Colon (tissue), 2 donors: Measurements from ENCODE around the gene GLIS2.

Experiments
- FAIRE-seq: peaks from 2 replicates; lab custom pipeline; 2012; peaks lifted over from hg19 to GRCh38; lab: Jason Lieb, UNC
- donor health status: control.
- donor health status: control.

Gene GLIS2

DNA sequence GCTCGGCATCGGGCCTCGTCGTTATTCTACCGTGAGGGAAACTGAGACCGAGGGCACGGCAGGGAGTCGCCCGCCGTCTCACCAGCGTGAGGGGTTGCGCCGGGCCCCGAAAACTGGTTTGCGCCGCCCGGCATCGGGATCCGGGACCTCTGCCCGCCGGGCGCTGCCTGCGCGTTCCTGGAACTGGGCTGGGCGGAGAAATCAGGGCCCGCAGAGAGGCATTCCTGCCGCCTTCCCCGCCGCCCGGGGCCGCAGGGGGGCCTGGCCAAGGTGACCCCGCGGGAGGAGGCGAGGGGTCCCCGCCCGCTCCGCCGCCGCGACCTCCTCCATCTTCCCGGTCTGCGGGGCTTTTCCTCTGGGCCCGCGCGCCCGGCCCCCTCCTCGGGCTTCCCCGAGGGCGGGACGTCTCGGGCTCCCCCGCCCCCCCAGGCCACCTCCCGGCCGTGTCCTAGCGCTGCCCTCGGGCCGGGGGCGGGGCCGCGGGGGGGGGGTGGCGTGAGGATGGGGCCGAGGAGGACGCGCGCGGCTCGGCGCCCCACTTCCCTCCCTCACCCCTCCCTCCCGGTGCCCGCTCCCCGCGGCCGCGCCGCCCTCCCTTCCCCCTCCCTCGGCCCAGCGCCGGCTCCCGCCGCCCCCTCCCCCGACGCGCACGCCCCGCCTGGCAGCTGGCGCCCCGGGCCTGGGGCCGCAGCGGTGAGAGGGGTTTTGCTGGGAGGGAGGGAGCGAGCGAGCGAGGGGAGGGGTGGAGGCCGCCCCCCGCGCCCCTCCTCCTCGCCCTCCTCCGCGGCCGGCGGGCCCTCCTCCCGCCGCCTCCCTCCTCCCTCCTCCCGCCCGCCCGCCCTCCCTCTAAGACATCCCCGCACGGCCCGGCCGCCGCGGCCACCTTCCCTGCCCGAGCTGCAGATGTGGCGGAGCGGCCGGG, at the start of gene GLIS2:
TSS of gene GLIS2 (plus strand) at position 882 of the 922 bp plus-strand sequence. CDS start 16,214 bp downstream, outside the sequence.
- FAIRE-seq = no peak

DNA sequence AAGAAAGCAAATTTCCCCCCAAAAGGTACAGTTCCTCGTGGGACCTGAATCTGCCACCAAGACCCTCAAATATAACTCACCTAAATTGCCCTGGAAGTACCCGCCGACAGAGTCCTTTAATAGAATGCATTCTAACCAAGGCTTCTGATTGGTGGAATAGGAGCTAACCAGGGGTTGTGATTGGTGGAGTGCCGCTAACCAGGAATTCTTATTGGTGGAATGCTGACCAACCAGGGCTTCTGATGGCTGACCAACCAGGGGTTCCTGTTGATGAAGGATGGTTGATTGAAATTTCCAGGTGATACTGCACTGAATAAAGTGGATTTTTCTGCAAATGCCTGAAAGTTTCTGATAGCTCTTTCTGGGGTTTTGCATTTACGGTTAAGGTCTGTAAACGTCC, 49.5 kb upstream of the GLIS2 start:
- FAIRE-seq = no peak

DNA sequence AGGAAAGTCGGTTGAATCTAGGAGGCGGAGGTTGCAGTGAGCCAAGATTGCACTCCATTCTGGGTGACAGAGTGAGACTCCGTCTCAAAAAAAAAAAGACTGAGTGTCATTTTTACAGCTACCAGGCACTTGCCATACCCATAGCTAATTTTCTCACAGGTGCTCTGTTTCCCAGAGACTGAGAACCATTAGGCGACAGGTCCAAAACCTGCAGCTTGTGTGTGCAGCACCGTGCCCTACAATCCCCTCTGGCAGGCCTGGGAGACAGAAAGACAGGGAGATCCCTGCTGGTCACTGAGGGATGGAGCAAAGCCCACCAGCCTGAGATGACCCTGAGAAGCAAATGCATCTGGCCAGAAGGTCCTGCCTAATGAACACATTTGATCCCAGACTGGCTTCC, 45.8 kb upstream of the GLIS2 start:
- FAIRE-seq = no peak

DNA sequence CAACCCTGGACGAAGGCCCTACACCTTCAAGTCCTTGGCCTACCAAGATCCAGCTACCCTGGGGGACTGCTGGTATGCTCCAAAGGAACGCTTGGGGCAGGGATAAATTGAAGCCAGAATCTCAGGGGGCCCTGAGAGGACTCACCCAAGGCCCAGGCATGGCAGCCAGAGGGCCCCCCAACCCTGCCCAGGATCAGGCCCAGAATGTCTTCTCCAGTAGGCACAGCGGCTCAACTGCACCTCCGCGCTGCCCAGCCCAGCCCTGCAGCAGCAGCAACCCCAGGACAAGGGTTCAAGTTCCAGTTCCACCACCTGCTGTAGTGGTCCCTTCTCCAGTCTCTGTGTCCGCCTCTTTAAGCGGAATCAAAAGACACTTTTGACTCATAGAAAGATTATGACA, 45.3 kb upstream of the GLIS2 start:
- no peak for FAIRE-seq

DNA sequence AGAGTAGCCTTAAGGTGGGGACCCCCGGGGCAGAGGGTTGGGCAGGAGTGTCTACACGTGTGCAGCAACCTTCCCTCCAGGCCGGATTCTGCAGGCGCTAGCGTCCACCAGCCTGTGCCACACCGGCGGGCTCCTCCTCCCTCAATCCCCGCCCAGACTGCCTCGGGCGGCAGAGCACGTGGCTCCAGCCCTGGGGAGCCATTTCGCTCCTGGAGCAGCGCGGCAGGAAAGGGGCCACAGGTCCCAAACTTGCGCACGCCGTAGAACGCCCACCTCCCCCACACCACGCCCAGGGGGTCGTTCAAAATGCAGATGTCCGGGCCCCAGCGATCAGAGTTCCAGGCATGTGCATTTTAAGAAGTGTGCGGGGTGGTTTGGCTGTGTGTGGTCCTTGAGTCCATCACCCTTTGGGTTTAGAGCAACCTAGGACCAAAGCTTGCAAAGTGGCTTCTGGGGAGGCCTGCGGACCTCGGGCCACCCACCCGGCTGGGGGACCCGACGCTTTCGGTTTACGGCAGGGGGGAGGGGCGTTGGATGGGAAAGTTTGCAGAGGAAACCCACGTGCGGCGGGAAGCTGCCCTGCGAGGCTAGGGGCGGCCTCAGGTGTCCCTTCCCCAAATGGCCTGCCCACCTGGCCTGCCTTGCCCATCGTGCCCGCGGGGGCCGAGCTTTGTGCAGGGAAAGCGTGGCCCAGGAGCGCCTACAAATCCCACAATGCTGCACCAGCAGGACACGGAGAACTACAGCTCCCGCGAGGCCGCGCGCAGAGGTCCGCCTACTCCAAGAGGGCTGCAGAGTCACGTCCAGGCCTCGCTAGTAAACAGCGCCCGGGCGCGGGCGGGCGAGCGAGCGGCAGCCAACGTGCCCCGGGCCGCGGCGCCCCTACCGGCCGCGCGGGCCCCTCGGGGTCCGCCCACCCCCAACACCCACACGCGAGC, 44.4 kb upstream of the GLIS2 start:
- no peak for FAIRE-seq

DNA sequence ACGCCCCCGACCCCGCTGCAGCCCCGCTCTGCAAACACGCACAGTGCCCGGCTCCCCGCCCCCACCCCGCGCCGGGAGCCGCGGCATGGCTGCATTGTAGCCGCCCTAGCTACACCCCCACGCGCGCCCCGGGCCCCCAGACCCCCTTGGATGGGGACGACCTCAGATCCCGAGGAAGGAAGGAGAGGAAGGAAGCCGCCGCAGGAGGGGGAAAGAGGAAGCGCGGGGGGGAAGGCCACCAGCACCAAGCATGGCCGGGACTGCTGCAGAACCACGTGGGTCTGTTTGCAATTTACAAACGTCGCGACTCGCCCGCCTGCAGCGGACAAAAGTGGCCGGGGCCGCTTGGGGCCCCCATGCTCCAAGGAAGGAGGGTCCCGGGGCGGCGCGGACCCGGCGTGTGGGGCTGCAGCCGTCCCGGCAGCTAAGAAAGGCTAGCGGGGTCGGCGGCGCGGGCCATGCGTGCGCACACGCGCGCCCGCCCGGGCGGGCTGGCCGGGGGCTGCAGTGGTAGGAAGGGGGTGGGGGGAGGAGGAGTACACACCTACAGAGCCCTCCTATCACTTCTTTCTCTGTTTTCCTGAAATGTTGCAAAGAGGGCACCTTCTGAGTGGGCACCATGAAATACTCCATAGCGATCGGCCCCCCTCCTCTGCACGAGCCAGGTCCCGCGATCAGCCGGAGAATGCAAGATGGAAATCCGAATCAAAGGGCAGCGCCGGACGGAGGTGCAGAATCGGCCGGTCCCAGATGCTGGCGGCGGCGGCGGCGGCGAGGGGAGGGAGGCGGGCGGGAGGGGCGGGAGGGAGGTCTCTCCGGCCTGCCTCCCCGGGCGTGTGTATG, 43.5 kb upstream of the GLIS2 start:
- FAIRE-seq = no peak

DNA sequence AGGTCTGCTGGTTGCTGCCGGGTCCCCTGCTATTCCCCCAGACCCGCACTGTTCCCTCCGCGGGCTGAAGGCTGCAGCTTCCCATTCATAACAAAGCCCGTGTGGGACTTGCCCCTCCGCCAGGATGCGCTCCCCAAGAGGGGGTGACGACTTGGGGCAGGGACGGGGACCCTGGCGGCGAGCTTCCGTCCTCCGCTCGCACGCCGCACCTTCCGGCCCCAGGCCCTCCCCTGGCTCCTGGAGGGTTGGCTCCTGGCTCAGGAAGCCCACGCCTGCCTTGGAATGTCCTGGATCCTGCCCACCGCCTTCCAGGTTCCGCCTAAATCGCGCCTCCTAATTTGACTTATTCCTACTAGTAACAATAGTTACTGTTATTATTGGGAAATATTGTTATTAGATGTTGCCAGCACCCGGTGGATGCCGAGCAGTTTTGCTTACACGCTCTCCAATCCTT, 42.0 kb upstream of the GLIS2 start:
- no peak for FAIRE-seq

DNA sequence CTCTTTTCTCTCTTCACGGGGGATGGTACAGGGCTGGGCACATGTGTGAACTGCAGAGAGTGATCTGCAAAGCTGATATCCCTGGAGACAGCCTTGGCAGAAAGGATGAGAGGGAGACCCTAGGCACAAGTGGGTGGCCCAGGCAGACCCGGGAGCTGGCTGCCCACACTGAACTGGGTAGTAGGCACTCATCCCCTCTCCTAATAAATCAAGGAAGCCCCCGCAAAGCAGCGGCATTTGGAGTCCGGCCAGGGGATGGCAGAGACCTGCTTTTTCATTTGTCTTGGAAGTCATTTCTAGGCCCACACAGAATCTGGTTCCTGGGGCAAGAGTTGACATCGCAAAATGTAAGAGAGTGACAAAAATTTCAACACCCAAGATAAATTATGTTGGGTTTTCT, 40.0 kb upstream of the GLIS2 start:
- no peak for FAIRE-seq

DNA sequence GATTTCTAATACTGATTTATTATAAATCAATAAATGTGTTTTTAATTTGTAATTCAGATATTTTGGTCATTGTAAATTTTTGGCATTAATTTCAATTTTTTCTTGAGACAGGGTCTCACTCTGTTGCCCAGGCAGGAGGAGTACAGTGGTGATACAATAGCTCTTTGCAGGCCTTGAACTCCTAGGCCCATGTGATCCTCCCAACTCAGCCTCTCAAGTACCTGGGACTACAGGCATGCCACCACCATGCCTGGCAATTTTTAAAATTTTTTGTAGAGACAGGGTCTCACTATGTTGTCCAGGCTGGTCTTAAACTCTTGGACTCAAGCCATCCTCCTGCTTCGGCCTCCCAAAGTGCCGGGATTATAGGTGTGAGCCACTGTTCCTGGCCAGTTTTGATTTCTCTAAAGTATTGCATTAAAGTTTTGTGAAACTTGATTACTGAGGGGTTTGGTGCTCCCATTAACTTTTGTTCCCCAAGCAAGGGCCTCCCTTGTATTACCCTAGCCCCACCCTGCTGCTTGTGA, 37.8 kb upstream of the GLIS2 start:
- no peak for FAIRE-seq

DNA sequence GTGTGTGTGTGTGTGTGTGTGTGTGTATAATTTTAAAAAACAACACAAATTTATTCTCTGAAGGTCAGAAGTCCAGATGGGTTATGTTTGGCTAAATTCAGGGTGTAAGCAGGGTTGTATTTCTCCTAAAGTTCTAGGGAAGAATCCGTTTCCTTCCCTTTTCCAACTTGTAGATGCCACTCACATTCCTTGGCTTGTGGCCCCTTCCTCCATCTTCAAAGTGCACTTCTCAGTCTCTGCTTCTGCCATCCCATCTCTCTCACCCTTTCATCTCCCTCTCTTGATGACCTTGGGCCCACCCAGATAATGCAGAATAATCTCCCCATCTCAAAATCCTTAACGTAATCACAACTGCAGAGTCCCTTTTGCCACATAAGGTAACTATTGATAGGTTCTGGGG, 35.2 kb upstream of the GLIS2 start:
- FAIRE-seq = no peak

DNA sequence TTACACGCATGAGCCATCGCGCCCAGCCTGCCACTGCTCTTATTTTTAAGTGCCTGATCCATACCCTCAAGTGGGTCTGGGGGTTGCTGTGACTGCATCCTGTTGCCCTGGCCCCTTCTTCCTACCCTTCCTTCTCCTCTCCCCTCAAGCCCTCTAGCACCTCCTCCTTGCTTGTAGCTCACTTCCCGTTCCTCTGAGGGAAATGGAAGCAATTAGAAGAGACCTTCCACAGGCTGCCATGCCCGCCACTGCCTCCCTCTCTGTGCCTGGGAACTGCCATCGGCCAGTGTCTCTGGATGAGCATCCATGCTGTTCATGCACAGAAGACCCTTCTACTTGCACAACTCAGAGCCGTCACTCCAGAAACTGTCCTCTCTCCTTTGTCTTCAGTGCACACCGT, 32.4 kb upstream of the GLIS2 start:
- FAIRE-seq = no peak

DNA sequence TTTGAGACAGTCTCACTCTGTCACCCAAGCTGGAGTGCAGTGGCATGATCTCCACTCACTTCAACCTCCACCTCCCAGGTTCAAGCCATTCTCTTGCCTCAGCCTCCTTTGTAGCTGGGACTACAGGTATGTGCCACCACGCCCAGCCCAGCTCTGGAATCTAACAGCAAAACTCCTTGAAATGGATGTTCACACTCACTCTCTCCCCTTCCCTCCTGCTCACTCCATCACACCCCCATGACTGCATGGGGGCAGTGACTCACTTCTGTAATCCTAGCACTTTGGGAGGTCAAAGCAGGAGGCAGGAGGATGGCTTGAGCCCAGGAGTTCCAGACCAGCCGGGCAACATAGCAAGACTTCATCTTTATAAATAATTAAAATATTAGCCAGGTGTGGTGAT, 31.9 kb upstream of the GLIS2 start:
- no peak for FAIRE-seq

DNA sequence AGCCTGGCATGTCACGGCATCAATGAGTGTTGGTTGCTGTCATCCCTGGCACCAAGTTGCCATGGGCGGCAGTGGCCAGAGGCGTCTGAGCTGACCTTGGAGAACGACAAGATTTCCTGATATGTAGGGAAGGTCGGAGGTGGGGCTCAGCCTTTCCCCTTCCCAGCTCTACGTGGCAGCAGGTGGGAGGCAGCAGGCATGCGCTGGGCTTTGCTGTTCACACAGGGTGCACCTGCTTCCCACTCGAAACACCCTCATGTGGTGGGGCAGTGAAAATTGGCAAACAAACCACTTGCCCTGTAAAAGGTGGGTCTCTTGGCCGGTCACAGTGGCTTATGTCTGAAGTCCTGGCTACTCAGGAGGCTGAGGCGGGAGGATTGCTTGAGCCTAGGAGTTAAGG, 30.7 kb upstream of the GLIS2 start:
- FAIRE-seq = no peak

DNA sequence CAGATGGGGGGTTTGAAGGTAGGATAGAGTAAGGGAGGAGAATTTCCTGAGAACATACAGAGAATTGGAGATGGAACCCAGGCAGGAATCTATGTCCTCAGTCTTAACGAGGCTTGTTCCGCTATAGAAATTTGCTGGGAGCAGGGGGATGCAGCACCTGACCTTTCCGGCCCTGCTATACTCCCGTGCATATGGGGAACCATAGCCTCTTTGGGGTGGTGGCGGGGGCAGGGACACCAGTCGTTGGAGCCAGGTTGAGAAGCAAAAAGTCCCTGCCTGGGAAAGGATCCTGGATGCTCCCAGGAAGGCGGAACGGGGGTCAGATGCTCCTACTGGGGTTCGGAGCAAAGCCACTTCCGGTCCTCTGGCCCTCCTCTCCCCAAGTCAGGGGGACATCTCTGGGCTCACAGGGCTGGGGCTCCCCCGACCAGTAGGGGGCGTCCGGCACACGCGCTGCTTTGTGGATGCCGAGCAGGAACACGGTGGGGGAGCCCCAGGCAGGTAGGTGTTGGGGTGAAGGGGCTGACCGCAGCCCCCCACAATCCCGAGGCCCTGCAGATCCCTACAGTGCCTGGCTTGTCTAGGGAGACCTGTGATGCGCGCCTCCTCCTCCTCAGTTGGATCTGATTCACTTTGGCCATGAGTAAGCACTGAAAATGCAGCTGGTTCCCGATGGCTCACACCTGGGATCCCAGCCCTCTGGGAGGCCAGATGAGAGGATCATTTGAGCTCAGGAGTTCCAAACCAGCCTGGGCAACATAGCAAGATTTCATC, 27.5 kb upstream of the GLIS2 start:
- FAIRE-seq = no peak

DNA sequence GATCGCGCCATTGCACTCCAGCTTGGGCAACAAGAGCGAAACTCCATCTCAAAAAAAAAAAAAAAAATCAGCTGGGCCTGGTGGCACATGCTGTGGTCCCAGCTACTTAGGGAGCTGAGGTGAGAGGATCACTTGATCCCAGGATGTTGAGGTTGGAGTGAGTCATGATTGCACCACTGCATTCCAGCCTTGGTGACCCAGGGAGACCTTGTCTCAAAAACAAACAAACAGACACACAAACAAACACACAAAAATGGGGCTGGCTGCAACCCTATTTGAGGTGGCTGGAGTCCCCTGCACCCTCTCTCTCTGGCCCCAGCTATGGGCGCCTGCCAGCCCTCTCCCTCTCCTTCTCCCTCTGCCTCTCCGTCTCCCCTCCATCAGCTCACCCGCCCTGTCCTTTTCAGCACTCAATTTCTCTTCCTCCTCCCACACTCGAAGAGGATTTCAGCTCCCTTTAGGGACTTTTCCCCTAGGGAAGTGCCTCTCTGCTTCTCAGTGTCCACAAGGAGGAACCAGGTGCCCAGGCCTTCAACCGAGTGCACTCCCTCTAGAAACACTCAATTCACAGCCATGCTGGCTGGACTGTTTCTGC, 25.5 kb upstream of the GLIS2 start:
- FAIRE-seq = no peak

DNA sequence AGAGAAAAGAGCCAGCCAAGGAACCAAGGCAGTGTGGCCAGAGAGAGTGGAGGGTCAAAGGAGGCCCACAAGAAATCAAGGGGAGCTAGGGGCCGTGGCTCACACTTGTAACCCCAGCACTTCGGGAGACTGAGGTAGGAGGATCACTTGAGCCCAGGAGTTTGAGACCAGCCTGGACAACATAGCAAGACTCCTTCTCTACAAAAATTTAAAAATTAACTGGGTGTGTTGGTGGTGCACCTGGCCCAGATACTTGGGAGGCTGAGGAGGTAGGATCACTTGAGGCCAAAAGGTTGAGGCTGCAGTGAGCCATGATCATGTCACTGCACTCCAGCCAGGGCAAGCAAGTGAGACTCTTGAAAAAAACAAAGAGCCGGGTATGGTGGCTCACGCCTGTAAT, 24.2 kb upstream of the GLIS2 start:
- no peak for FAIRE-seq

DNA sequence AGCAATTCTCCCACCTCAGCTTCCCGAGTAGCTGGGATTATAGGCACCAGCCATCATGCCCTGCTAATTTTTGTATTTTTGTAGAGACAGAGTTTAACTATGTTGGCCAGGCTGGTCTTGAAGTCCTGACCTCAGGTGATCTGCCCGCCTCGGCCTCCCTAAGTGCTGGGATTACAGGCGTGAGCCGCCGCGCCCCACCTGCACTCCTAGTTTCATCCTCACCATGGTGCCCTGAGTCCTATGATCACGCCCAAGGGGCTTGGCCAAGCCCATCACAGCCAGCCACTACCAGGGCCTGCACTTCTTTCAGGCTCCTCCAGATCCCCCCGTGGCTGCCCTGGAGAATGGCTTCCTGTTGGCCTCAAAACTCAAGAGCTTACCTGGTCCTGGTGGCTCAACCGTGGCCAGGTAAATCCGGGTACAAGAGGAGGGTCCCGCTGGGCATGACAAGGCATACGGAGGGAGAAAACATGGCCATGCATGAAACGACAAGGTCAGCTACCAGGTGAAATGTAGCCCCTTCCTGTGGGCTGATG, 22.6 kb upstream of the GLIS2 start:
- no peak for FAIRE-seq

DNA sequence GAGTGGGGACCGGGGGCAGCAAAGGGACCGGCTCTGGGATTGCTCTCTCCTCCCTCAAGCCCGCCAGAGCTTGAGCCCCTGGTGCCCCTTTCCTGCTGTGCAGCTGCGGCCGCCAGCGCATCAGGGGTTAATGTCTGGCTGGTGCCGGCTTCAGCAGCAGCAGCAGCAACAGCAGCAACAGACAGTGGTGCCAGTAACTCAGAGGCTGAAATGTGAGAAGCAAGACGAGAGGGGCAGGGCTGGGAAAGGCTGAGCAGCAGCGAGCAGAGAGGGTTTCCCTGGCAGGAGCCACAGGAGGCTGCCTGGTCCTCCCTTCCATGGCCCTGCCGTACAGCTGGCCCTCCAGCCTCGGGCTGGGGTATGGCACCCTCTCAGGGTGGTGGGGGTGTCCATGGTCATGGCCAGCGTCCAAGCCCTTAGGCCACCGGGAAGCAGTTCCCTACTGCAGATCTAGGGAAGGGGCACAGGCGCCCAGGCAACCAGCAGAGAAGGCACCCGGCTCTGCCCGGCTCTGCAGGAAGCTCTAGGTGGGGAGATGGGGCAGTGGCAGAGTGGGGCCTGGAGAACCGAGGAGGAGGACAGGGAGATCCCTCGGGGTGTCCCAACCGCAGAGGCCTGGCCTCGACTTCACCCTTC, 21.9 kb upstream of the GLIS2 start:
- FAIRE-seq = no peak

DNA sequence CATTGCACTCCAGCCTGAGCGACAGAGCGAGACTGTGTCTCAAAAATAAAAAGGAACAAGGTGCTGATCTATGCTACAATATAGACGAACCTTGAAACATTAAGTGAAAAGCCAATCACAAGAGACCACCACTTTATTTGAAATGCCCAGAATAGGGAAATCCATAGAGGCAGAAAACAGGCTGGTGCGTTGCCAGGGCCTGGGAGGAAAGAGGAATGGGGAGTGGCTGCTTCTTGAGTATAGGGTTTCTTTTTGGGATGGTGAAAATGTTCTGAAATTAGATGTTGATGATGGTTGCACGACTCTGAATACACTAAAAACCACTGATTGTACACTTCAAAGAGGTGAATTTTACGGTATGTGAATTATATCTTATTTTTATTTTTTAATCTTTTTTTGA, 20.3 kb upstream of the GLIS2 start:
- no peak for FAIRE-seq

DNA sequence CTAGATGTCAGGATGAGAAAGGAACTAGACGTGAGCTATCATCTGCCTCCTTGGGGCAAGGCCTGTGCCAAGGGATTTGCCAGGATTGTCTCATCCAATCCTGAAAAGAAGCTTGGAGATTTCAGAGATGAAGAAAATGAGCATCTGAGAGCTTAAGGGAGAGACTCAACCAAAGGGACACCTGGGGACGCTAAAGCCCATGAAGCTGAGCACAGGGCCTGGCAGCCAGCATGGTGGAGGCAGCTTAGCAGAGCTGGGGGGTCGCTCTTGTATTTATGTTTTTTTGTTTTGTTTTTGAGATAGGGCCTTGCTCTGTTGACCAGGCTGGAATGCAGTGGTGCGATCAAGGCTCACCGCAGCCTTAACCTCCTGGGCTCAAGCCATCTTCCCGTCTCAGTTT, 18.4 kb upstream of the GLIS2 start:
- FAIRE-seq = no peak
